PC-9 (cell line): ENCODE measurements around the gene RBCK1.

Source experiments
- EZH2 ChIP-seq: fragments of 200-600 bp; sonication (generic); IDR thresholded peaks from 2 replicates; pipeline ENCODE4 v1.8.0; 2017; ENCODE audit warnings: antibody characterized with exemption, low read depth
- TF ChIP-seq, protein P1 (sequence below): fragments of 200-600 bp; sonication (generic); conservative IDR thresholded peaks from 2 replicates; pipeline ENCODE4 v1.6.1; 2017; ENCODE audit warnings: mixed run types, antibody characterized with exemption, mild to moderate bottlenecking, moderate library complexity

DNA sequence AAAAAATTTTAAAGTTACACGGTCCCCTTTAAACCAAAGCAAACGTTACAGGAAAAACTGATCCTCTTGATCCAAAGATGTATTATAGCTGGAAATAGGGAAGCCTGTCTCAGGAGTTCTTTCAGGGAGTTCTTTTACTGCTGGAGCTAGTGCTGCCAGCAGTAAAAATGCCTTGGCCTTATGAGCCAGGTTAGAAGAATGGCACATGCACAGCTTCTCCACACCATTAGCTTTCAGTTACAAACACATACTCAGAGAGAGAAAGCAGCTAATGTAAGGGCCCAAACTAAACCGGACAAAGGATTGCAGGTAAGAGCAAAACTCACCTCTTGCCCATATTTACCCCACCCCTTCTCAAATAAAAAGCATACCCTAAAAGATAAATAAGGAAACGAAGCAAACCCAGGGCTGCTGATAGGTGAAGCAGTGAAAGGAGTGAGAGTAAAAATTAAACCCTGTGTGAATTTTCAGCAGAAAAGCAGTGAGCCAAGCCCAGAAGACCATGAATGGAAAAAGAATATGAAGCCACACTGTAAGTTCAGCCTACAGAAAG, 35.2 kb downstream of the RBCK1 start:
- TF ChIP-seq, protein P1, sequence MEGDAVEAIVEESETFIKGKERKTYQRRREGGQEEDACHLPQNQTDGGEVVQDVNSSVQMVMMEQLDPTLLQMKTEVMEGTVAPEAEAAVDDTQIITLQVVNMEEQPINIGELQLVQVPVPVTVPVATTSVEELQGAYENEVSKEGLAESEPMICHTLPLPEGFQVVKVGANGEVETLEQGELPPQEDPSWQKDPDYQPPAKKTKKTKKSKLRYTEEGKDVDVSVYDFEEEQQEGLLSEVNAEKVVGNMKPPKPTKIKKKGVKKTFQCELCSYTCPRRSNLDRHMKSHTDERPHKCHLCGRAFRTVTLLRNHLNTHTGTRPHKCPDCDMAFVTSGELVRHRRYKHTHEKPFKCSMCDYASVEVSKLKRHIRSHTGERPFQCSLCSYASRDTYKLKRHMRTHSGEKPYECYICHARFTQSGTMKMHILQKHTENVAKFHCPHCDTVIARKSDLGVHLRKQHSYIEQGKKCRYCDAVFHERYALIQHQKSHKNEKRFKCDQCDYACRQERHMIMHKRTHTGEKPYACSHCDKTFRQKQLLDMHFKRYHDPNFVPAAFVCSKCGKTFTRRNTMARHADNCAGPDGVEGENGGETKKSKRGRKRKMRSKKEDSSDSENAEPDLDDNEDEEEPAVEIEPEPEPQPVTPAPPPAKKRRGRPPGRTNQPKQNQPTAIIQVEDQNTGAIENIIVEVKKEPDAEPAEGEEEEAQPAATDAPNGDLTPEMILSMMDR, result no peak
- TF ChIP-seq EZH2, result no peak
